Caco-2 (cell line): ENCODE measurements around the gene GPR137C. TPM values are rescaled to one million over a fixed set of nuclear protein-coding genes. Genes with fewer than 3 reads are reported as not detected.
A peak's percentile ranks its signal among the peaks of the same experiment; 100 is the strongest.

Source experiments
- BruUV-seq: library from RNA; stranded (reverse); fragments of 400-500 nt; replicated peaks from 2 replicates; lab custom pipeline; 2021; lab: Mats Ljungman, UMichigan
- CTCF ChIA-PET: fragments of 300-600 bp; sonication (Branson Sonifier 250); formaldehyde crosslinking; loops from one replicate; lab custom pipeline; 2022; ENCODE audit warnings: antibody characterized with exemption; lab: Charles Lee
- POLR2A ChIA-PET: fragments of 300-600 bp; sonication (Branson Sonifier 250); formaldehyde crosslinking; loops from one replicate; lab custom pipeline; 2022; ENCODE audit warnings: antibody characterized with exemption; lab: Charles Lee
- DNase-seq, 2 experiments: peaks; one replicate each; pipeline versions ENCODE4 v3.0.0 to v3.0.0-alpha.2; 2020 to 2022
- H3K27me3 ChIP-seq: replicated peaks from 2 replicates; pipeline ENCODE4 v1.6.0; 2011; ENCODE audit warnings: low read length; ENCODE audit not compliant: control insufficient read depth, insufficient read depth
- H3K36me3 ChIP-seq: 2 replicates; pipeline ENCODE4 v1.5.1; 2011; ENCODE audit warnings: low read length; ENCODE audit not compliant: control insufficient read depth, insufficient read depth
- H3K4me1 ChIP-seq: fragments of 250-450 bp; sonication (Bioruptor Pico); 2 replicates; pipeline ENCODE4 v1.5.1; 2020; ENCODE audit warnings: mild to moderate bottlenecking
- H3K4me3 ChIP-seq: 2 replicates; pipeline ENCODE4 v1.5.1; 2011; ENCODE audit warnings: low read depth, mild to moderate bottlenecking, control low read depth, low read length
- H3K9me3 ChIP-seq: fragments of 250-450 bp; sonication (Bioruptor Pico); 2 replicates; pipeline ENCODE4 v1.5.1; 2020; ENCODE audit warnings: mild to moderate bottlenecking, moderate library complexity
- H3K27ac Mint-ChIP-seq: one replicate; pipeline ENCODE4 v1.8.0; 2022; ENCODE audit warnings: mixed read lengths; ENCODE audit not compliant: unreplicated experiment
- H3K27me3 Mint-ChIP-seq: one replicate; pipeline ENCODE4 v1.8.0; 2022; ENCODE audit warnings: mixed read lengths; ENCODE audit not compliant: insufficient read depth, unreplicated experiment
- H3K36me3 Mint-ChIP-seq: one replicate; pipeline ENCODE4 v1.8.0; 2022; ENCODE audit warnings: mild to moderate bottlenecking, mixed read lengths; ENCODE audit not compliant: insufficient read depth, unreplicated experiment
- H3K4me1 Mint-ChIP-seq: one replicate; pipeline ENCODE4 v1.8.0; 2022; ENCODE audit warnings: low read depth, mixed read lengths; ENCODE audit not compliant: unreplicated experiment
- H3K4me3 Mint-ChIP-seq: one replicate; pipeline ENCODE4 v1.8.0; 2022; ENCODE audit warnings: mild to moderate bottlenecking, moderate library complexity, mixed read lengths; ENCODE audit not compliant: unreplicated experiment
- H3K9me3 Mint-ChIP-seq: one replicate; pipeline ENCODE4 v1.8.0; 2022; ENCODE audit warnings: mixed read lengths; ENCODE audit not compliant: unreplicated experiment
- CTCF ChIP-seq, 2 experiments: fragments of 200-600 bp in 1 of 2; IDR thresholded peaks; 1 replicate in 1 of 2; 2 replicates in 1 of 2; pipeline versions ENCODE4 v1.5.1 to v1.8.0; 2011 to 2022; ENCODE audit warnings: antibody characterized with exemption in 1 of 2, control low read depth in 1 of 2, inconsistent platforms in 1 of 2, low read depth in 1 of 2, low read length in 1 of 2, mild to moderate bottlenecking in 1 of 2, moderate library complexity in 1 of 2; ENCODE audit not compliant: insufficient read depth in 1 of 2, severe bottlenecking in 1 of 2, unreplicated experiment in 1 of 2
- intact Hi-C: fragments of 100-400 bp; cut with micrococcal nuclease; formaldehyde crosslinking; loops from one replicate; pipeline ENCODE4 v1.10.0; 2022; ENCODE audit not compliant: unreplicated experiment
- total RNA-seq: library from RNA; stranded (reverse); gene quantifications from 2 replicates; pipeline ENCODE4 v1.2.3, GENCODE V29; 2022

Gene GPR137C
- total RNA-seq, 1 experiment from 2014 or later: 2.9 TPM

GRCh38 chr14:52575858-52576257 is 23.2 kb downstream of the GPR137C start:
- Mint-ChIP-seq H3K9me3 (peaks cover 22% of the 10 kb centered on the region), H3K4me3 (no peak overlapping the region), H3K4me1 (no peaks in the 10 kb centered on the region), H3K27ac (no peak overlapping the region), H3K27me3 (no peaks in the 10 kb centered on the region), H3K36me3 (peaks cover 3% of the 10 kb centered on the region)
- H3K4me1 ChIP-seq: peaks cover 8% of the 10 kb centered on the region
- H3K36me3 ChIP-seq: no peaks in the 10 kb centered on the region
- POLR2A ChIA-PET: no interaction called here
- CTCF ChIA-PET: interaction anchor here (0.6 kb wide), 1 partner anchor 23 kb away, joined by 4 read pairs; the partner anchor contains the start of gene GPR137C
- peaks cover 11% of the 10 kb centered on the region for H3K9me3 ChIP-seq
- H3K4me3 ChIP-seq: no peak overlapping the region
- peak in 1 of 2 experiments; percentile 18 for DNase-seq
- TF ChIP-seq CTCF (IDR thresholded peaks at IDR 0.05; ENCODE audit: insufficient read depth in 1 of 2, low read depth in 1 of 2, low read length in 1 of 2, severe bottlenecking in 1 of 2, unreplicated experiment in 1 of 2): no peak
- intact Hi-C loops: no loop called here
- no peaks in the 10 kb centered on the region for H3K27me3 ChIP-seq
- BruUV-seq: no TSS peak

GRCh38 chr14:52583544-52583943 is 30.9 kb downstream of the GPR137C start:
- Mint-ChIP-seq H3K9me3 (no peaks in the 10 kb centered on the region), H3K27ac (no peak overlapping the region), H3K36me3 (no peaks in the 10 kb centered on the region), H3K27me3 (no peaks in the 10 kb centered on the region), H3K4me1 (no peaks in the 10 kb centered on the region), H3K4me3 (no peak overlapping the region)
- Histone ChIP-seq H3K4me3 (no peak overlapping the region), H3K36me3 (no peaks in the 10 kb centered on the region), H3K9me3 (no peaks in the 10 kb centered on the region), H3K4me1 (no peaks in the 10 kb centered on the region), H3K27me3 (no peaks in the 10 kb centered on the region)
- TF ChIP-seq CTCF (IDR thresholded peaks at IDR 0.05; ENCODE audit: insufficient read depth in 1 of 2, low read depth in 1 of 2, low read length in 1 of 2, severe bottlenecking in 1 of 2, unreplicated experiment in 1 of 2): no peak
- DNase-seq: no peak
- BruUV-seq: no TSS peak
- ChIA-PET CTCF (no interaction called here), POLR2A (no interaction called here)
- intact Hi-C loops: no loop called here

- no peak overlapping the region for H3K27ac Mint-ChIP-seq
- no peak overlapping the region for H3K4me3 ChIP-seq
- H3K4me3 Mint-ChIP-seq: no peak overlapping the region
- H3K36me3 ChIP-seq: no peaks in the 10 kb centered on the region
- no peak for TF ChIP-seq CTCF (IDR thresholded peaks at IDR 0.05; ENCODE audit: insufficient read depth in 1 of 2, low read depth in 1 of 2, low read length in 1 of 2, severe bottlenecking in 1 of 2, unreplicated experiment in 1 of 2)
- ChIA-PET CTCF (no interaction called here), POLR2A (no interaction called here)
- BruUV-seq: no TSS peak
- no peaks in the 10 kb centered on the region for H3K27me3 ChIP-seq
- no peaks in the 10 kb centered on the region for H3K4me1 Mint-ChIP-seq
- H3K36me3 Mint-ChIP-seq: no peaks in the 10 kb centered on the region
- intact Hi-C loops: no loop called here
- no peaks in the 10 kb centered on the region for H3K9me3 ChIP-seq
- DNase-seq: no peak
- no peaks in the 10 kb centered on the region for H3K27me3 Mint-ChIP-seq
- H3K9me3 Mint-ChIP-seq: no peaks in the 10 kb centered on the region
- H3K4me1 ChIP-seq: no peaks in the 10 kb centered on the region
Observed at GRCh38 chr14:52589646-52590045, 37.0 kb downstream of the GPR137C start.
